HG03025 (cell line): ENCODE results near the gene ZMYND8.
A peak's percentile ranks its signal among the peaks of the same experiment; 100 is the strongest.
"Not testable (repeated sequence)": the region's sequence is repeated elsewhere in the genome, so short reads cannot be mapped to it uniquely, and the experiment has no call there.

Source experiments
- ATAC-seq: cut with Tn5 transposase; IDR thresholded peaks from one replicate; pipeline ENCODE4 v1.9.1; 2021; ENCODE audit warnings: mild to moderate bottlenecking, moderate library complexity; ENCODE audit not compliant: unreplicated experiment, low FRiP score

The ZMYND8 gene

DNA sequence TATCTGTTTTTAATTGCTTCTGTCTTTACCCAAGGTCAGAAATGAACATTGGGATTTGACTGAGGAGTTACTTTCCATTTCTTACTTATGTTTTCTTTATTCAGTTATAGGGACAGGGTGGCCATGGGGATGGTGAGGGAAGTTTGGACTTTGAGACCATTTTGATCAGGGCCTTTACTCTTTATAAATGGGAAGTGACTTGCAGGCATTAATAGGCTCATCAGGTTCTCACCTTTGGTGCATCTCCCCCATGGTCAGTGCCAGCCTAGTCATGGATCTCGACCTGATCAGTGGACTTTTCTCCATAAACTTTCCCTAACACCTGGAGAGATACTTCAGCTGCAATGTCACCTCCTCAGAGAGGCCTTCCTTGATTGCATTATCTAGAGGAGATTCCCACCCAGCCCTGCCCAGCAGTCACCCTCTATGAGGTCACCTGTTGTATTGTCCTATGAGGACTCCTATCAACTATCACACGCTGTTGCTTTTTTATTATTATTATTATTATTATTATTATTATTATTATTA lies 16.8 kb upstream of the ZMYND8 start:
- ATAC-seq: no peak

DNA sequence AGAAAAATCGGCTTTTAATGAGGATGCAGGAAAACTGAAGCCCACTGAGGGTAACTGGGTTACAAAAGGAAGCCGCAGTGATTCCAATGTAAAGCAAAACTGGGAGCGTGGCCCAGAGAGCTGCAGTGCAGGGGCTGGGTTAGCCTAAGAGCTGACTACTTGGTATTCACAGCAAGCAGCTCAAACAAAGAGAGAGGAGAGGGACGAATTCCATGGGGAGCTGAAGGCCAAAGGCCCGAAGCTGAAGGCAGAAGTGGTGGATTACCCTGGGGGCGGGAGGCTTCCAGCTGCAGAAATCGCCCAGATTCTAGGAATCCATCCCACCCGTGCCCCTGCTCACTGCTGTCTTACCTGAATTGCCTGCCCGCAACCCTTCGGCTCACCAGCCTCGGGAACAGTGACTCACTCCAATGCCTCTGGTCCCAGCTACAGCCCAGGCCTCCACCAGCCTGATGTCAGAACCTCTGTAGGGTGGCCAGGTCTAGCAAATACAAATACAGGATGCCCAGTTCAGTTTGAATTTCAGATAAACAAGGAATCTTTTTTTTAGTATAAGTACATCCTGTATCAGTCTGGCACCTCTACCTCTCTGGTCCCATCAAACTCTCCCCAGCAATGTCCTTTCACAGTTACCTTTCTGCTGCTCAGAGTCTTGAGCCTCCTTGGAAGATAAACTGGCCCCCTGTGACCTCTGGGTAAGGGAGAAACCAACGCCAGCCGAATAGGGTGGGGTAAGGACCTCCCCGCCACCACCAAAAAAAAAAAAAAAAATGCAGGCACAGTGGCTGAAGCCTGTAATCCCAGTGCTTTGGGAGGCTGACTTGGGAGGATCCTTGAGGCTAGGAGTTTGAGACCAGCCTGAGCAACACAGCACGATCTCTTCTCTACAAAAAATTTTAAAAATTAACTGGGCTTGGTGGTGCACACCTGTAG lies 14.6 kb upstream of the ZMYND8 start:
- ATAC-seq: no peak

DNA sequence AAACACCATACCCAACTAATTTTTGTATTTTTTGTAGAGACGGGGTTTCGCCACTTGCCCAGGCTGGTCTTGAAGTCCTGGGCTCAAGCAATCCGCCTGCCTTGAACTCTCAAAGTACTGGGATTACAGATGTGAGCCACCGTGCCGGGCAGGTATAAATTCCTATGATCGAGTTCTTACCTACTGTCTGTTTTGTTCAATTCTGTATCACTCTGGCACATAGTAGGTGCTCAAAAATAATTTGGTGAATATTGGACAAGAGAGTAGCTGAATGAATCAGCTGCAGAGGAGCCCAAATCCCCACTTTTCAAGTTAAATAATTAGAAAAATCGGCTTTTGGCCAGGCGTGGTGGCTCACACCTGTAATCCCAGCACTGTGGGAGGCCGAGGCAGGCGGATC lies 13.7 kb upstream of the ZMYND8 start:
- no peak for ATAC-seq

DNA sequence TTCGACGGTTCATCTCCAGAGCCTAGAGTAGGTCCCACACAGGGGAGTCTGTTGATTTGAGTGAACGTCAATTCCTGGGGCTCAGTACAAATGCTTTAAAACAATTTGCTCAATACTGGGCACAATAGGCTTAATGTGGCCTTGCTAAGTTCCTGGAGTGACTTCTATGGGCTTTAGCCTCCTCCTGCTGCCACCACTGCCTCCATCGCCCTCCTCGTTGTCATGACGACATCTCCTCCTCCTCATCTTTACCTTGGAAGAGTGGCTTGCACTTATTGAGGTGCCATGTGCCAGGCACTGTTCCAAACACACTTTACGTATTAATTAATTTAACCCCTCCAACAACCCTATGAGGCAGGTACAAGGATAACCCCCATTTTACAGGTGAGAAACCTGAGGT lies 11.8 kb upstream of the ZMYND8 start:
- ATAC-seq: no peak

DNA sequence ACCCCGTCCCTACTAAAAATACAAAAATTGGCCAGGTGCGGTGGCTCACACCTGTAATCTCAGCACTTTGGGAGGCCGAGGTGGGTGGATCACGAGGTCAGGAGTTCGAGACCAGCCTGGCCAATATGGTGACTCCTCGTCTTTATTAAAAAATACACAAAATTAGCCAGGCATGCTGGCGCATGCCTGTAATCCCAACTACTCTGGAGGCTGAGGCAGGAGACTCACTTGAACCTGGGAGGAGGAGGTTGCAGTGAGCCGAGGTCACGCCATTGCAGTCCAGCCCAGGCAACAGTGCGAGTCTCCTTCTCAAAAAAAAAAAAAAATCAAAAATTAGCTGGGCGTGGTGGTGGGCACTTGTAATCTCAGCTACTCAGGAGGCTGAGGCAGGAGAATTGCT lies 9.8 kb upstream of the ZMYND8 start:
- ATAC-seq: not testable (repeated sequence)

DNA sequence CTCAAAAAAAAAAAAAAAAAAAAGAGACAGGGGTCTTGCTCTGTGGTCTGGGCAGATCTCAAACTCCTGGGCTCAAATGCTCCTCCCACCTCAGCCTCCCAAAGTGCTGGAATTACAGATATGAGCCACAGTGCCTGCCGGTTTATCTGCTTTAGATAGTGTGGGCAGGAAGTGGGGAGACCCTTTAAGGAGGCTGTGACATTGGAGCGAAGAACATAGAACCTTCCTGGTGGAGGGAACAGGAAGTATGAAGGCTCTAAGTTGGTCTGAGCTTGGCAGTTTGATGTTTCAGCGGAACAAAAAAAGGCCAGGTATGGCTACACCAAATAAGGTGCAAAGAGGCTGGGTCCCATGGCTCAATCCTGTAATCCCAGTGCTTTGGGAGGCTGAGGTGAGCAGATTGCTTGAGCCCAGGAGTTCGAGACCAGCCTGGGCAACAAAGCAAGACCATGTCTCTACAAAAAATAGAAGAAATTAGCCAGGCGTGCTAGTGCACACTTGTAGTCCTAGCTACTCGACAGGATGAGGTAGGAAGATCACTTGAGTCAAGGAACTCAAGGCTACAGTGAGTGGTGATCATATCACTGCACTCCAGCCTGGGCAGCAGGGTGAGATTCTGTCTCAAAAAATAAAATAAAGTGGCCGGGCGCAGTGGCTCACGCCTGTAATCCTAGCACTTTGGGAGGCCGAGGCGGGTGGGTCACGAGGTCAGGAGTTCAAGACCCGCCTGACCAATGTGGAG lies 8.7 kb upstream of the ZMYND8 start:
- no peak for ATAC-seq

DNA sequence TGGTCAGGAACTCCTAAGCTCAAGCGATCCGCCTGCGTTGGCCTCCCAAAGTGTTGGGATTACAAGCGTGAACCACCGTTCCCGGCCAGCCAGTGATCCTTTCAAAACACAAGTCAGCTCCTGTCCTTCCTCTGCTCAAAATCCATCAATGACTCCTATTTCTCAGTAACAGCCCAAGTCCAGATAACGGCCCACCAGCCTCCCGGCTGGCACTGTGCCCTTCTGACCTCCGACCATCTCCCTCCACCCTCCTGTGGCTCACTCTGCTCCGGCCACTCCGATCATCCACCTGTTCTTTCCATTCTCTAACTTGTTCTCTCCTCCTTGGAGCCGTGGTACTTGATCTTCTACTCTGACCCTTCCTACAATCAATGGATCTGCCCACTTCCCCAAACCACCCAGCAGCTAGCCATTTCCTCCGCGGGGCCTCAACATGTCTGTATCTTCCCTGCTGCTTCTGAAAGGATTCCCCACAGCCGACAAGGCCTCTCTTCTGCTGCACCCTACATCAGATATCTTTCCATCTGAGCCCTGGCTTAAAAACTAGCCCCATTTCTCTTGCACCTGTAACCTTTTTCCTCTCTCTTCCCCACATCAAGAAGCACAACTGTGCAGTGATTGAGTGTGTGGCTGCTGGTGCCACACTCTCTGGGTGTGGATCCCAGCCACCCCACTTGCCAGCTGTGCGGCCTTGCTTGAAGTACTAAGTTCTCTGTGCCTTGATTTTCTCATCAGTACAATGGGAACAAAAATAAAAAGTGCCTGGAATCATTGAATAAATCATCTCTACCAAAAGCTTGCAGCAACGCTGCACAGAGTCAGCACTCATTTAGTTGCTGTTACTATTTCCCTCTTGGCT lies 6.1 kb upstream of the ZMYND8 start:
- ATAC-seq: no peak

DNA sequence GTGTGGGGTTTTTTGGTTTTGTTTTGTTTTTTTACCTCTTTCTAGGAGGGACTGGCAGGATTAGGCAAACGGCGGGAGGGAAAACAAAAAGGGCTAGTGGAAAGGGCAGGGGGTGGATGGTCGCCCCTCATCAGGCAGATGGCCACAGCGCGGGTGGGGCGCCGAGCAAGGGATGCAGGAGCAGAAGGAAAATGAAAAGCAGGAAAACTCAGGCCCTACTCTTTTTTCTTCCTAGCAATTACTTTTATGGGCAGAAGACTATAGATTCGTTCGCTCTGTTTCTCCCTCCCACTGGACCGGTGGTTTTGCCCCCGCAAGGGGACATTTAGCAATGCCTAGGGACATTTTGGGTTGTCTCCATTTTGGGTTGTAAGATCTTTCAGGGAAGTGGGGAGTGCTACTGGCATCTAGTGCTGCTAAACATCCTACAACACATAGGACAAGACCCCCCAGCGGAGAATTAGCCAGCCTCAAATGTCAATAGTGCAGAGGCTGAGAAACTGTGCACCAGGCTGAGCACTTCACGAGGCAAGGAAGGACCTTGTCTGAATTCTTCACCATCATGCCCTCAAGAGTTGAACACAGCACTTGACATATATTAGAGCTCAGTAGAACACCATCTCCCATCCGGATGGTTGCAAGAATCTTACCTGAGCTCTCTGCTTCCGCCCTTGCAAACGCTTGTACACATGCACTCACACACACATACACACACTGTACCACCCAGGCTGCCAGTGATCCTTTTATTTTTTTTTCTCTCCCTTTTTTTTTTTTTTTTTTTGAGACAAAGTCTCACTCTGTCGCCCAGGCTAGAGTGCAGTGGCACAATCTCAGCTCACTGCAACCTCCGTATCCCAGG lies 4.8 kb upstream of the ZMYND8 start:
- no peak for ATAC-seq

DNA sequence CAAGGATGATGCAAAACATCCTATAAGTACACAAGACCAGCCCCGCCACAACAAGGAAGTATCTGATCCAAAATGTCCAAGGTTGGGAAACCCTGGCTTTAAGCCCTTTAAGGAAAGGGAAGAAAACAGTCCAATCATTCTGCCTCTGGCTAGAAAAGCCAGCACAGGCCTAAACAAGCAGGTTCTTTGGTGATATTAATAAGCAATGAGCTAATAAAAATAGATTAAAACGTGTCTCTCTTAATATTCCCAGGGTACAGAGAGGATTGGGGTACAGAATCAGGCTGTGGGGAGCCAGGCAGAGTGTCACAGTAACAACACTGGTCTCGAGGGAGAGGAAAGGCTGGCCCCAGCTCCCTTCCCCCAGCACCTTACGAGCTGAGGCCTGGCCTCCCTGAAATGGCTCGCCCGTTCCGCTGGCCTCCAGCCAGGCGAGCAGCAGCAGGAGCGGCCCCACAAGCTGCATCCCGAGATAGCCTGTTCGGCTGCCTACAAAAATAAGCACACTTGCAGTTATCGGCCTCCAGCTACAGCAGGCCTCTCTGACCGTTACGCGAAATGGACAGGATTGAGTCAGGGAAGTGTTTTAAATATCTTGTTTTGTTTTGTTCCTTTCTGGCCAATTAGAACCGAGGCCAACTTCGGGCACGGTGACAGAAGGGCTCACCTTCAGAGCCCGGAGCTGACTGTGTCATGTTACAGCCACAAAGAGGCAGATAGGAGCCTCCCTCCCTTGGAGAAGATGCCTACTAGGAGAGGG lies 4.0 kb upstream of the ZMYND8 start:
- ATAC-seq: no peak

DNA sequence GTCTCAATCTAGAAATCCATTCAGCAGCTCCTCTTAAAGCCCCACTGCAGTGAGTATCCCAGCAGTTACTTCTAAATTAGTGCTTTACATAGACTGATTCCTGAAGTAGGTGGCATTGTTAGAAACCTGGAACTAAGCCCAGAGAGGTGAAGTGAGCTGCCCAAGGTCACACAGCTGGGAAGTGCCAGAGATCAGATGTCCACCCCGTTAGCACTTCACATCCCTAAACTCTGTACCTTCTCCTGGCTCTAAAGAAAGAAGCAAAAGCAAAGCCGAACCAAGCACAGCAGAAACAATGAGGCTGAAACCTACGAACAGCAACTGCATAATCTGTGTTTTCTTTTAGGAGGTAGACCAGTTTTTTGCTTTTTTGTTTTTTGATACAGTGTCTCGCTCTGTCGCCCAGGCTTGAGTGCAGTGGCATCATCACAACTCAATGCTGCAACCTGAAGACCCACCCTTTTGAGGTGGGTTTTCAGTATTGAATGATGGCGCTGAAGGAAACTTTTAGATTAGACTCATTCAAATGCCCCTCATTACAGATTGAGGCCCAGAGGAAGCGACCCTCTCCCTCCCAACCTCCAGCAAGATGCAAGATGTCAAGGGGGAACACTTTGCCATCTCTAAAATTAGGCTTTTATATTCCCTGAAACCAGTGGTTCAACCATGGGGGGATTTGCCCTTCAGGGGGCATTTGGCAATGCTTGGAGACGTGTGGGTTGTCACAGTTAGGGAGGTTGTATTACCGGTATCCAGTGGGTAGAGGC lies 3.2 kb upstream of the ZMYND8 start:
- ATAC-seq: no peak

DNA sequence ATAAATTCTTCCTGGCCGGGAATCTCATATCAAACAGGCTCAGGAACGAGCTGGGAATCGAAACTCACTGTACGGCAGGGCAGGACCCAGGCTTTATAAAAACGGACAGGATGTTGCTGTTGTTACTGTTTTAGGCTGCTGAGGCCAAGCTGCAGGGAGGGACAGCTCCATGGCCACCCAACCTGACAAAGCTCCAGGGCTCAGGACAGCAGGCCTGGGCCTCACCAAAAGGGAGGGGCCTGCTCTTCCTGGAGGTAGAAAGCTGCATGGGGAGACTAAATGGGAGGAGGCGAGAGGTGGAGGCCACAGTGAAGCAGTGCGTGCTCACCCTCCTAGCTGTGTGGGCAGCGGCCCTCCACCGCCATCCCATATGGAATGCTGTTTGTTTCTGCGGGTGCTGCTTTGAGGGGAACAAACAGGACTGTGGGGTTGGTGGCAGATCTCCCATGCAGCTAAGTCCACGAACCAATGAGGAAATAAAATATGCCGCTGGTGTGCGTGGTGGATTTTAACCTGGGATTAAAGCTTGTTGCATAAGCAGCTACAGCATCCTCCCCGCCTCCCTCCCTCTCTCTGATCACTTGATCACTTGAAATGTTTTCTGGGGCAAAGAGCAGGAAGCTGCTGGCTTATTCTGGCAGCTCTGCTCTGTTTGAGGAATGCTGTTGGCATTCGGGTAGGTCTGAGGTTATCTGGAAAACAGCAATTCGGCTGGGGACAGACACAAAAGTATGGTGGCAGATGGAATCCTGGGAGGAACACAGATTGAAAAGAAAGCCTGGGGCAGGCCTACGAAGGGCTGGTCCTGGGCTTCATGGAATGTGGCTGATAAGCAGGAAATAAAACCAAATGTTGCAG lies 2.4 kb upstream of the ZMYND8 start:
- ATAC-seq: no peak

DNA sequence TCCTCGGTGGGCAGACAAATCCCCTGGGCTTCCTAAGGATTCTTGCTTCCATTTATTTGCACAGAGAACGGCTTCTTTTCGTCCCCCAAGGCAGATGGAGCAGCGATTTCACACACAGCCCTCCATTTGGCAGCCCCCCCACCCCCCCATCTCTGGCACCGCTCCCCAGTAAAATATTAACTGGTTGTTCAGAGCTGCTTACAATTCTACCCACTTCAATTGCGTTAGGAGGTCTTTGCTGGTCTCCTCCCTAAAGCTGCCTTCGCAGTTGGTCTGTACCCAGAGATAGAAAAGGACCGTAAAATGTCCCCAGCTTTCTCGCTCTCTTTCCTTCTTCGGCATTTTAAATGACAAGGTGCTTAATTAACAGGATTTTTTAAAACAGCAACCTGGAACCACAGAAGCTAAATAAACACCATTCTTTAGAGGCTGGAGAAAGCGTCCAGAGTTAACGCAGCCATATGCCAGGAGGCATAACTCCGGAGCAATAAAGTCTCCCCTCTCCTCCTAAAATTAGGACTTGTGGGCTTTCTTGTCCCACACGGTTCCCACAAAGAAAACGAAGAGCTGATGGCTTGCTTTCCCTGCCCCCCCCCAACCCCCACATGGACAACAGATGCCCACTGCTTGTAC lies 1.7 kb upstream of the ZMYND8 start:
- no peak for ATAC-seq

DNA sequence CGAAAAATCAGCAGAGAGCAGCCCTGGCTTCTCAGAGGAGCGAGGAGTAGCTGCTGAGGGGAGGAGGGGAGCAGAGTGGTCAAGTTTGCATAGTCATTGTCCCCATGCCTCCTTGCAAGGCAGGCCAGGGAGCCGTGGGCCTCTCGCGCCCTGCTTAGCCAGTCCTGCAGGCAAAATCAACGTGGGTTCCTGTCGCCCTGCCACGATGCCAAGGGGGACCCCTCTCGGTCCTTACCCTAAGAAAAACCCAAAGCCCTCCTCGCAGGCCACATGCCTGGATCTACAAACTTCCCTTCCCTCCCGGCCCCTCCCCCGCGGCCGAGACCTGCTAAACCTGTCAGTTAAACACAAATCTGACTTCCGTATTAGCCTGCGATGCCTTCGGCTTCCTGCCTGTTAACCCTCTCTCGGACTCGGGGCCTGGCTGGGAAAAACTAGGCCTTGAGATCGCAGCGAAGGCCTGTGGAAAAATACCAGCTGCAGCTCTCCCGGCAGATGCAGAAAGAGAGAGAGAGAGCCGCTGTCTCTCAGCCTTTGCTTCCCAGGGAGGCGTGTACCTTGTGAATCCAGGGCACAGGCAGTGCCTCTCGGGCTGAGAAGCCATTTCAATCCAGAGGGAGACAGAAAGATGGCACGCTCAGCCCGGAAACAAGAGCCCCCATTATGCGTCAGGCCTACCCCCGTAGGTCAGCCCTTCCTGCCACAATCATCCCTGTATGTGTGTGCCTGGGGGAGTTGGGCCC lies 968 bp upstream of the ZMYND8 start:
- ATAC-seq: peak; percentile 50

DNA sequence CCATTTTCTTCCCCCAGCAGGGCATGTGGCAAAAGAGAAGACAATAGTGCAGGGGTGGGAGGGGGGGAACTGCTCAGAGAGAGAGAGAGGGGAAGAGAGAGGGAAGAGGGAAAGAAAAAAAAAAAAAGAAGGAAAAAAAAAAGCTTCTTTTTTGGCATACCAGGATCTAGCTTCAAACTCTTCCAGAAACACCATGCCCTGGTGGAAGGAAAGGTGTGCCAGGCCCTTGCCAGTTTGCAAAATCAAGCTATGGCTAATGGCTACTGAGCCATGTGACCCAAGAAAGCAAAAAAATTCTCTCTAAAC lies 326 bp downstream of the ZMYND8 start:
- ATAC-seq: no peak

DNA sequence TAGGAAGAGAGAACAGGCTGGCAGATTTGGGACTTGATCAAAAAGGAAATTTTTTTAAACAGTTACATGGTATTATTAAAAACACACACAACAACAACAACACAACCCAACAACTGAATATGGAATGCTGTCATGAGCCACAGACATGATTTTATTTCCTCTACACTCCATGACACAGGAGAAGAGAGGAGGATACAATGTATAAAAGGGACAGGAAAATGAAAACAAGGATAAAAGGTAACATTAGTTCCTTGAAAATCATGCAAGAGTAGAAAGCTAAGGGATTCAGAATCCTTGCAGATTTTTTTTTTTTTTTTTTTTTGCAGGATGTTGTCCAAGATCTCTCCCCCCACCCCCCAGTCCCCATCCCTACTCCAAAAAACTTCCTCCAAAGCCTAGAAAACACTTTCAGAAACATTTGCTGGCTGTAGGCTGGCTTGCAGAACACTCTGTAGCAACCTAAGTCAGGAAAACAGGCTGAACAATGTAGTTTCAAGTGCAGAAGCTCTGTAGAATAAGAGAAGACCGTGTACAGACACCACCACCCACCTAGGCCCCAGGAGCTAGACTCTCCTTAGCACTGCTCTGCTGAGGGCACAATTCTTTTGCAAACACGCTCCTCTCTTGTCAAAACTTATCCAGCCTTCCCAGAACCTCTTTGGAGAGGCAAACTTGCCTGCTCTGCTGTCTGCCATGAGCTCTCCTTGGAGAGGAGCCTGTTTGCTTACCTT lies 845 bp downstream of the ZMYND8 start:
- no peak for ATAC-seq
